CD1c-positive myeloid dendritic cell (primary cell): ENCODE results near the gene H6PD.

Source experiments
- DNase-seq: peaks from one replicate; pipeline ENCODE4 v3.0.0-alpha.2; 2016; ENCODE audit errors: extremely low spot score

H6PD gene

GRCh38 chr1:9278116-9278515 is 43.5 kb downstream of the H6PD start:
- DNase-seq = peak; percentile 38

- DNase-seq = peak; percentile 58
These were observed 44.1 kb downstream of the H6PD start for GRCh38 chr1:9278585-9279153.

GRCh38 chr1:9279172-9279840 is 44.7 kb downstream of the H6PD start:
- DNase-seq = peak; percentile 92

- DNase-seq = peak; percentile 88
These were observed 45.7 kb downstream of the H6PD start for GRCh38 chr1:9280015-9280860.

GRCh38 chr1:9281071-9281827 is 46.7 kb downstream of the H6PD start:
- no peak for DNase-seq

GRCh38 chr1:9281908-9282695 is 47.5 kb downstream of the H6PD start:
- DNase-seq = no peak

GRCh38 chr1:9282696-9282955 is 48.1 kb downstream of the H6PD start:
- DNase-seq = no peak

GRCh38 chr1:9284061-9284460 is 49.5 kb downstream of the H6PD start:
- no peak for DNase-seq

- no peak for DNase-seq
These were observed 52.0 kb downstream of the H6PD start for GRCh38 chr1:9286556-9286955.

GRCh38 chr1:9289090-9289534 is 54.5 kb downstream of the H6PD start:
- DNase-seq = peak; percentile 90

- DNase-seq = peak; percentile 82
These were observed 55.3 kb downstream of the H6PD start for GRCh38 chr1:9289711-9290485.

- peak; percentile 37 for DNase-seq
These were observed 57.4 kb downstream of the H6PD start for GRCh38 chr1:9291914-9292360.

GRCh38 chr1:9292361-9293240 is 58.0 kb downstream of the H6PD start, which contains the start of gene SPSB1:
TSS of gene SPSB1 (plus strand) at chr1:9292894. CDS start at chr1:9355892, 62,998 bp downstream.
- peak; percentile 90 for DNase-seq

- no peak for DNase-seq
These were observed 58.6 kb downstream of the H6PD start for GRCh38 chr1:9293241-9293532.

- peak; percentile 34 for DNase-seq
These were observed 59.2 kb downstream of the H6PD start for GRCh38 chr1:9293533-9294404.

- DNase-seq = peak; percentile 46
These were observed 59.8 kb downstream of the H6PD start for GRCh38 chr1:9294405-9294773.

GRCh38 chr1:9294910-9295636 is 60.5 kb downstream of the H6PD start:
- DNase-seq = no peak

- DNase-seq = no peak
These were observed 61.3 kb downstream of the H6PD start for GRCh38 chr1:9295884-9296283.
